DMS53 (cell line): ENCODE measurements around the gene KCNIP1.

ENCODE experiments used
- DNase-seq: peaks from one replicate; lab custom pipeline; 2025; lab: John Stamatoyannopoulos, UW

The KCNIP1 gene

GRCh38 chr5:170597109-170597751 lies 93.4 kb downstream of the KCNIP1 start:
- no peak for DNase-seq

GRCh38 chr5:170597872-170598271 lies 94.1 kb downstream of the KCNIP1 start:
- DNase-seq = no peak

- no peak for DNase-seq
Measured at GRCh38 chr5:170599756-170600155, 95.9 kb downstream of the KCNIP1 start.

GRCh38 chr5:170601619-170602018 lies 97.8 kb downstream of the KCNIP1 start:
- DNase-seq = no peak

GRCh38 chr5:170603109-170603508 lies 99.3 kb downstream of the KCNIP1 start:
- DNase-seq = no peak

- peak; percentile 57 for DNase-seq
Measured at GRCh38 chr5:170603578-170604565, 100.1 kb downstream of the KCNIP1 start.

GRCh38 chr5:170606941-170607340 lies 103.1 kb downstream of the KCNIP1 start:
- DNase-seq = no peak

GRCh38 chr5:170611449-170612090 lies 107.8 kb downstream of the KCNIP1 start:
- DNase-seq = no peak

GRCh38 chr5:170612256-170612678 lies 108.4 kb downstream of the KCNIP1 start:
- no peak for DNase-seq

- no peak for DNase-seq
Measured at GRCh38 chr5:170614065-170614490, 110.3 kb downstream of the KCNIP1 start.

GRCh38 chr5:170614720-170615119 lies 110.9 kb downstream of the KCNIP1 start:
- no peak for DNase-seq

GRCh38 chr5:170617533-170618490 lies 114.0 kb downstream of the KCNIP1 start:
- no peak for DNase-seq

GRCh38 chr5:170619869-170620268 lies 116.0 kb downstream of the KCNIP1 start:
- DNase-seq = no peak

- DNase-seq = peak; percentile 7
Measured at GRCh38 chr5:170622933-170623332, 119.1 kb downstream of the KCNIP1 start.

GRCh38 chr5:170623576-170624181 lies 119.9 kb downstream of the KCNIP1 start:
- peak; percentile 49 for DNase-seq

GRCh38 chr5:170625221-170626165 lies 121.7 kb downstream of the KCNIP1 start:
- DNase-seq = no peak

- no peak for DNase-seq
Measured at GRCh38 chr5:170626507-170627150, 122.8 kb downstream of the KCNIP1 start.

- no peak for DNase-seq
Measured at GRCh38 chr5:170627271-170627670, 123.5 kb downstream of the KCNIP1 start.

GRCh38 chr5:170628028-170628427 lies 124.2 kb downstream of the KCNIP1 start:
- DNase-seq = no peak
